Neural crest cell (in vitro differentiated cells): ENCODE measurements around the gene C3orf70. TPM values are rescaled to one million over a fixed set of nuclear protein-coding genes. Genes with fewer than 3 reads are reported as not detected.

Experiments used
- DNase-seq: peaks from one replicate; pipeline ENCODE4 v3.0.0; 2021; ENCODE audit warnings: low read depth, mixed read lengths, low spot score
- H3K27ac Mint-ChIP-seq: one replicate; pipeline ENCODE4 v1.8.0; 2021; ENCODE audit warnings: mild to moderate bottlenecking, mixed read lengths; ENCODE audit not compliant: unreplicated experiment
- H3K27me3 Mint-ChIP-seq: 2 replicates; pipeline ENCODE4 v1.8.0; 2021; ENCODE audit warnings: low read depth, mild to moderate bottlenecking, mixed read lengths
- H3K36me3 Mint-ChIP-seq: 2 replicates; pipeline ENCODE4 v1.8.0; 2021; ENCODE audit warnings: low read depth, mild to moderate bottlenecking, mixed read lengths
- H3K4me1 Mint-ChIP-seq: 2 replicates; pipeline ENCODE4 v1.8.0; 2021; ENCODE audit warnings: mixed read lengths
- H3K4me3 Mint-ChIP-seq: one replicate; pipeline ENCODE4 v1.8.0; 2021; ENCODE audit warnings: mild to moderate bottlenecking, mixed read lengths
- H3K9me3 Mint-ChIP-seq: 2 replicates; pipeline ENCODE4 v1.8.0; 2021; ENCODE audit warnings: mixed read lengths
- total RNA-seq: library from RNA; stranded (reverse); gene quantifications from 2 replicates; pipeline ENCODE4 v1.2.1, GENCODE V29; 2021
- TF ChIP-seq, protein P1 (sequence below): fragments of 200-600 bp; sonication (generic); conservative IDR thresholded peaks from 2 replicates; pipeline ENCODE4 v1.5.0; 2021; ENCODE audit warnings: antibody characterized with exemption, mild to moderate bottlenecking

The C3orf70 gene
- total RNA-seq, 1 donor from 2014 or later: 16.1 TPM

DNA sequence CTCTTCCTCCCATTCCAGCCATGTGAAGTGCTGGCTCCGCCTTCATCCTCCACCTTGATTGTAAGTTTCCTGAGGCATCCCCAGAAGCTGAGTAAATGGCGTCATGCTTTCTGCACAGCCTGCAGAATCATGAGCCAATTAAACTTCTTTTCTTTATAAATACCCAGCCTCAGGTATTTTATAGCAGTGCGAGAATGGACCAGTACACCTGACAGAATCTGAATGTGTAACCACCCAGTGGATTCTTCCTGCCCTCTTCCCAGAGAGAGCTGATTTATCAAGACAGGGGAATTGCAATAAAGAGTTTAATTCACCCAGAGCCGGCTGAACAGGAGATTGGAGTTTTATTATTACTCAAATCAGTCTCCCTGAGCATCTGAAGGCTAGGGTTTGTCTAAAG lies 86.6 kb downstream of the C3orf70 start:
- no peaks in the 10 kb centered on the region for H3K27me3 Mint-ChIP-seq
- H3K4me3 Mint-ChIP-seq: no peak overlapping the region
- no peak for DNase-seq
- peaks cover 6% of the 10 kb centered on the region for H3K9me3 Mint-ChIP-seq
- H3K27ac Mint-ChIP-seq: no peak overlapping the region
- H3K4me1 Mint-ChIP-seq: peaks cover 9% of the 10 kb centered on the region
- TF ChIP-seq, protein P1, sequence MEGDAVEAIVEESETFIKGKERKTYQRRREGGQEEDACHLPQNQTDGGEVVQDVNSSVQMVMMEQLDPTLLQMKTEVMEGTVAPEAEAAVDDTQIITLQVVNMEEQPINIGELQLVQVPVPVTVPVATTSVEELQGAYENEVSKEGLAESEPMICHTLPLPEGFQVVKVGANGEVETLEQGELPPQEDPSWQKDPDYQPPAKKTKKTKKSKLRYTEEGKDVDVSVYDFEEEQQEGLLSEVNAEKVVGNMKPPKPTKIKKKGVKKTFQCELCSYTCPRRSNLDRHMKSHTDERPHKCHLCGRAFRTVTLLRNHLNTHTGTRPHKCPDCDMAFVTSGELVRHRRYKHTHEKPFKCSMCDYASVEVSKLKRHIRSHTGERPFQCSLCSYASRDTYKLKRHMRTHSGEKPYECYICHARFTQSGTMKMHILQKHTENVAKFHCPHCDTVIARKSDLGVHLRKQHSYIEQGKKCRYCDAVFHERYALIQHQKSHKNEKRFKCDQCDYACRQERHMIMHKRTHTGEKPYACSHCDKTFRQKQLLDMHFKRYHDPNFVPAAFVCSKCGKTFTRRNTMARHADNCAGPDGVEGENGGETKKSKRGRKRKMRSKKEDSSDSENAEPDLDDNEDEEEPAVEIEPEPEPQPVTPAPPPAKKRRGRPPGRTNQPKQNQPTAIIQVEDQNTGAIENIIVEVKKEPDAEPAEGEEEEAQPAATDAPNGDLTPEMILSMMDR: no peak
- peaks cover 3% of the 10 kb centered on the region for H3K36me3 Mint-ChIP-seq

DNA sequence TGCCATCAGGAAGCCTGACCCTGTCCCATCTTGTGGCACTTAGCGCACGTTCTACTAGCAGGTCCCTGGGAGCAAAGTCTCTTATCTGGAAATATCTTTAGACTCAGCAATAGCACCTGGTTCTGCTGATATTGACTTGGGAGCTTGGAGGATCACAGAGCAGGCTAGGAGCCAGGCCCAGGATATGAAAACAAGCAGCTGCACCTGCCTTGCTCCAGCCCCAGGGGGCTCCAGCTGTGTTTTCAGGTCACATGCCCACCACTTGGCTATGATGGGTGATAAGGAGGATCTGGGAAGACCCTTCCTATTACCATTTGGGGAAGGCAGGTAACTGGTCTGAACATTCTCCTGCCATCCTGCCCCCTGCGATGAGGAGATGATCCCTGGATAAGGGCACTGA lies 87.8 kb downstream of the C3orf70 start:
- no peak overlapping the region for H3K4me3 Mint-ChIP-seq

DNA sequence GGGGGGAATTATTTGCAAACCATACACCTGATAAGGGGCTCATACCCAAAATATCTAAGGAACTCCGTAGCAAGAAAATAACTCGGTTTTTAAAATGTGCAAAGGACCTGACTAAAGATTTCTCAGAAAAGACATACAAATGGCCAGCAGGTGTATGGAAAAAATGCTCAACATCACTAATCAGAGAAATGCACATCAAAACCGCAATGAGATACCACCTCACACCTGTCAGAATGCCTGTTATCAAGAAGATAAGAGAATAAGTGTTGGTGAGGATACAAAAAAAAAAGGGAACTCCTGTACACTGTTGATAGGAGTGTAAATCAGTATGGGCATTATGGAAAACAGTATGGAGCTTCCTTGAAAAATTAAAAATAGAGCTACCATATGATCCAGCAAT lies 89.4 kb downstream of the C3orf70 start:
- H3K9me3 Mint-ChIP-seq: peaks cover 17% of the 10 kb centered on the region
- no peaks in the 10 kb centered on the region for H3K27me3 Mint-ChIP-seq
- H3K4me3 Mint-ChIP-seq: no peak overlapping the region
- H3K36me3 Mint-ChIP-seq: peaks cover 15% of the 10 kb centered on the region
- no peak for DNase-seq
- TF ChIP-seq, protein P1: no peak
- H3K27ac Mint-ChIP-seq: no peak overlapping the region
- H3K4me1 Mint-ChIP-seq: no peaks in the 10 kb centered on the region

More for the DNA sequence above, 87.8 kb downstream of the C3orf70 start:
- H3K36me3 Mint-ChIP-seq: peaks cover 7% of the 10 kb centered on the region
- H3K4me1 Mint-ChIP-seq: no peaks in the 10 kb centered on the region
- TF ChIP-seq, protein P1: no peak
- H3K9me3 Mint-ChIP-seq: peaks cover 10% of the 10 kb centered on the region
- H3K27ac Mint-ChIP-seq: no peak overlapping the region
- H3K27me3 Mint-ChIP-seq: no peaks in the 10 kb centered on the region
- no peak for DNase-seq

DNA sequence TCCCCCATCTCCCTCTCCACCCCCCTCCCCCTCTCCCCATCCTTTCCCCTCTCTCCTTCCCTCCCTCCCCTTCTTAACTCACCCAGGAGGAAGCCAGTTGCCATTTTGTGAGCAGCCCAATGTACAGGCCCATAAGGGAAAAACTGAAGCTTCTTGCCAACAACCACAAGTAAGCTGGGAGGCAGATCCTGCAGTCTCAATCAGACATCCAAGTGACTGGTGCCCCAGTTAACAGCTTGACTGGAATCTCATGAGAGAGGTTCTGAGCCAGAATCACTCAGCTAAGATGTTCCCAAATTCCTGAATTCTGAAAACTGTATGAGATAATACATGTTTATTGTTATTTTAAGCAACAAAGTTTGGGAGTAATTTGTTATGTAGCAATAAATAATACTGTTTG lies 90.7 kb downstream of the C3orf70 start:
- Mint-ChIP-seq H3K4me3 (no peak overlapping the region), H3K9me3 (peaks cover 24% of the 10 kb centered on the region), H3K4me1 (no peaks in the 10 kb centered on the region), H3K36me3 (peaks cover 25% of the 10 kb centered on the region), H3K27ac (no peak overlapping the region), H3K27me3 (no peaks in the 10 kb centered on the region)
- TF ChIP-seq, protein P1: no peak
- no peak for DNase-seq

DNA sequence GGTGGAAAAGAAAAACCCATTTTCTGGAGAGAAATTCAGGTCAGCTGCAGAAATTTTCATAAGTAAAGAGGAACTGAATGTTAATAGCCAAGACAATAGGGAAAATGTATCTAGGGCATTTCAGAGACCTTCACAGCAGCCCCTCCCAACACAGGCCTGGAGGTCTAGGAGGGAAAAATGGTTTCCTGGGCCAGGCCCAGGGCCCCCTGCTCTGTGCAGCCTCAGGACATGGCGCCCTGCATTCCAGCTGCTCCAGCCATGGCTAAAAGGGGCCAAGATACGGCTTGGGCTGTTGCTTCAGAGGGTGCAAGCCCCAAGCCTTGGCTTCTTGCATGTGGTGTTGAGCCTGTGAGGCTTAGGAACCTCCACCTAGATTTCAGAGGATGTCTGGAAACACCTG lies 92.2 kb downstream of the C3orf70 start:
- Mint-ChIP-seq H3K4me1 (no peaks in the 10 kb centered on the region), H3K27me3 (no peaks in the 10 kb centered on the region), H3K27ac (no peak overlapping the region), H3K36me3 (peaks cover 40% of the 10 kb centered on the region), H3K9me3 (peaks cover 29% of the 10 kb centered on the region), H3K4me3 (no peak overlapping the region)
- TF ChIP-seq, protein P1: no peak
- DNase-seq: no peak

DNA sequence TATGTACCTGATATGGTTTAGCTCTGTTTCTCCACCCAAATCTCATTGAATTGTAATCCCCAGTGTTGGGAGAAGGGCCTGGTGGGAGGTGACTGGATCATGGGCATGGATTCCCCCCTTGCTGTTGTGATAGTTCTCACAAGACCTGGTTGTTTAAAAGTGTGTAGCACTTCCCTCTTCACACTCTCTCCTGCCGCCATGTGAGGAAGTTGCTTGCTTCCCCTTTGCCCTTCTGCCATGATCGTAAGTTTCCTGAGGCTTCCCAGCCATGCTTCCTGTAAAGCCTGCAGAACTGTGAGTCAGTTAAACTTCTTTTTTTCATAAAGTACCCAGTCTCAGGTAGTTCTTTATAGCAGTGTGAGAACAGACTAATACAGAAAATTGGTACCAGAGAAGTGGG lies 93.1 kb downstream of the C3orf70 start:
- H3K4me1 Mint-ChIP-seq: no peaks in the 10 kb centered on the region
- H3K4me3 Mint-ChIP-seq: no peak overlapping the region
- TF ChIP-seq, protein P1: no peak
- H3K27ac Mint-ChIP-seq: no peak overlapping the region
- H3K36me3 Mint-ChIP-seq: peaks cover 48% of the 10 kb centered on the region
- no peaks in the 10 kb centered on the region for H3K27me3 Mint-ChIP-seq
- H3K9me3 Mint-ChIP-seq: peaks cover 30% of the 10 kb centered on the region
- DNase-seq: no peak
